ENCODE measurements around the gene BRD3.

BRD3 gene

GRCh38 chr9:133986774-133987445 is 80.9 kb downstream of the BRD3 start:
- peak overlapping the region in 2 of 3 experiments; percentile 11 to 25 for H3K27ac Mint-ChIP-seq
- H3K9me3 Mint-ChIP-seq: no peaks in the 10 kb centered on the region
- peak overlapping the region in 1 of 3 experiments; percentile 11 for H3K4me3 Mint-ChIP-seq
- no peaks in the 10 kb centered on the region for H3K27me3 Mint-ChIP-seq (ENCODE audit: low read depth)
- H3K36me3 Mint-ChIP-seq (ENCODE audit: low read depth): no peaks in the 10 kb centered on the region
- H3K4me1 Mint-ChIP-seq: peaks cover 28% of the 10 kb centered on the region
- no peak for TF ChIP-seq CTCF (IDR thresholded peaks at IDR 0.05; ENCODE audit: unreplicated experiment in 3 of 3)

DNA sequence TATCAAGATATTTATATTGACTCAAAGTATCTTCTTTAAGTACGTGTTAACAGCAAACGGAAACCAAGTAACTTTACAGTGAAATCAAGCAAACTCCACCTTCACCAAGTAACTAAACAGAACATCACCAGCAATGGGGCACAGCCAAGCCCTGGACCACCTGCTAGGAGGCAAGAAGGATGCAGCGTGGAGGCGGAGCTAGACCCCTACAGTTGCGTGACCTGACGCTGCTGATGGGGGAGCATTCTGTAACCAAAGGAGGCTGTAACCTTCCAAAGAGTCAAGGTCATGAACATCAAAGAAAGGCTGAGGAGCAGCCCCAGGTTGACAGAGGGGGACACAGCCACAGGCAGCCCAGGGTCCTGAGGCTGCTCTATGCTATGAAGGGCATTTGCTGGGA is 81.8 kb downstream of the BRD3 start:
- Mint-ChIP-seq H3K36me3 (ENCODE audit: low read depth) (no peaks in the 10 kb centered on the region), H3K27ac (peak overlapping the region in 1 of 3 experiments; percentile 1), H3K9me3 (no peaks in the 10 kb centered on the region), H3K4me3 (peak overlapping the region in 1 of 3 experiments; percentile 9), H3K4me1 (peaks cover 29% of the 10 kb centered on the region), H3K27me3 (ENCODE audit: low read depth) (no peaks in the 10 kb centered on the region)
- no peak for TF ChIP-seq CTCF (IDR thresholded peaks at IDR 0.05; ENCODE audit: unreplicated experiment in 3 of 3)

- Mint-ChIP-seq H3K9me3 (no peaks in the 10 kb centered on the region), H3K27ac (peak overlapping the region in 2 of 3 experiments; percentile 42 to 57), H3K4me1 (peaks cover 43% of the 10 kb centered on the region), H3K27me3 (ENCODE audit: low read depth) (no peaks in the 10 kb centered on the region), H3K4me3 (no peak overlapping the region), H3K36me3 (ENCODE audit: low read depth) (no peaks in the 10 kb centered on the region)
- no peak for TF ChIP-seq CTCF (IDR thresholded peaks at IDR 0.05; ENCODE audit: unreplicated experiment in 3 of 3)
Measured at GRCh38 chr9:133982971-133983720, 84.7 kb downstream of the BRD3 start.

GRCh38 chr9:133981958-133982681 is 85.7 kb downstream of the BRD3 start:
- Mint-ChIP-seq H3K27me3 (ENCODE audit: low read depth) (no peaks in the 10 kb centered on the region), H3K9me3 (no peaks in the 10 kb centered on the region), H3K4me3 (no peak overlapping the region), H3K4me1 (peaks cover 37% of the 10 kb centered on the region), H3K27ac (no peak overlapping the region), H3K36me3 (ENCODE audit: low read depth) (no peaks in the 10 kb centered on the region)
- no peak for TF ChIP-seq CTCF (IDR thresholded peaks at IDR 0.05; ENCODE audit: unreplicated experiment in 3 of 3)

- H3K4me3 Mint-ChIP-seq: no peak overlapping the region
- H3K36me3 Mint-ChIP-seq (ENCODE audit: low read depth): no peaks in the 10 kb centered on the region
- TF ChIP-seq CTCF (IDR thresholded peaks at IDR 0.05; ENCODE audit: unreplicated experiment in 3 of 3): no peak
- H3K27me3 Mint-ChIP-seq (ENCODE audit: low read depth): no peaks in the 10 kb centered on the region
- peaks cover 35% of the 10 kb centered on the region for H3K4me1 Mint-ChIP-seq
- no peaks in the 10 kb centered on the region for H3K9me3 Mint-ChIP-seq
- H3K27ac Mint-ChIP-seq: no peak overlapping the region
Measured at GRCh38 chr9:133981589-133981957, 86.3 kb downstream of the BRD3 start.

All from nephron (organoid).